Breast epithelium (tissue), 3 donors: ENCODE data around the gene CLDN34.

ENCODE experiments used
- POLR2A ChIP-seq: fragments of 450-650 bp; IDR thresholded peaks from one replicate; pipeline ENCODE4 v1.6.1; 2016; ENCODE audit warnings: antibody characterized with exemption, mild to moderate bottlenecking, moderate library complexity
- POLR2AphosphoS5 ChIP-seq, 3 donors: sonication (generic); formaldehyde crosslinking; IDR thresholded peaks; one replicate each; pipeline ENCODE4 v1.6.1; 2017; ENCODE audit warnings: antibody characterized with exemption in 3 of 3
- TF ChIP-seq, protein P1 (sequence below), 3 donors: fragments of 450-650 bp; IDR thresholded peaks; one replicate each; pipeline ENCODE4 v1.5.1; 2016 to 2017; ENCODE audit warnings: antibody characterized with exemption in 3 of 3, mild to moderate bottlenecking in 3 of 3, moderate library complexity in 3 of 3

DNA sequence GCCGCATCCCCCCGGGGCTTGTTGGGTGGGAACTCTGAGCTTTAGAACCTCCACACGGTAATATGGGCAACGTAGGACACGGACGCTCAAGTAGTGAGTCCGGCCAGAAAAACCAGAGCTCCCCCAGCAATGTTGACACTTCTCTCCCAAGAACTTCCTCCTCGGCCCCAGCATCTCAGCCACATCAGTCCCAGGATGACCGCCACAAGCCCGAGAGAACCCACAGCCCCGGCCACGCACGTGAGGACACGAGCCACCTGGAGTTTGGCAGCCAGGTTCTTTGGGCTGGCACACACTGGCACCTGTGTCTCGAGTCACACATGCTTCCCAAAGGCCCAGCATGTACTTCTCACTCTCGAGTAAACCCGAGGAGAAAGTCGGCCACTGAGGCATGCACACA is 16.3 kb downstream of the CLDN34 start:
- TF ChIP-seq POLR2A (no peak), POLR2AphosphoS5 (IDR thresholded peaks at IDR 0.05) (no peak)
- TF ChIP-seq, protein P1, sequence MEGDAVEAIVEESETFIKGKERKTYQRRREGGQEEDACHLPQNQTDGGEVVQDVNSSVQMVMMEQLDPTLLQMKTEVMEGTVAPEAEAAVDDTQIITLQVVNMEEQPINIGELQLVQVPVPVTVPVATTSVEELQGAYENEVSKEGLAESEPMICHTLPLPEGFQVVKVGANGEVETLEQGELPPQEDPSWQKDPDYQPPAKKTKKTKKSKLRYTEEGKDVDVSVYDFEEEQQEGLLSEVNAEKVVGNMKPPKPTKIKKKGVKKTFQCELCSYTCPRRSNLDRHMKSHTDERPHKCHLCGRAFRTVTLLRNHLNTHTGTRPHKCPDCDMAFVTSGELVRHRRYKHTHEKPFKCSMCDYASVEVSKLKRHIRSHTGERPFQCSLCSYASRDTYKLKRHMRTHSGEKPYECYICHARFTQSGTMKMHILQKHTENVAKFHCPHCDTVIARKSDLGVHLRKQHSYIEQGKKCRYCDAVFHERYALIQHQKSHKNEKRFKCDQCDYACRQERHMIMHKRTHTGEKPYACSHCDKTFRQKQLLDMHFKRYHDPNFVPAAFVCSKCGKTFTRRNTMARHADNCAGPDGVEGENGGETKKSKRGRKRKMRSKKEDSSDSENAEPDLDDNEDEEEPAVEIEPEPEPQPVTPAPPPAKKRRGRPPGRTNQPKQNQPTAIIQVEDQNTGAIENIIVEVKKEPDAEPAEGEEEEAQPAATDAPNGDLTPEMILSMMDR (IDR thresholded peaks at IDR 0.05), result no peak
